GM21423 (cell line): Measurements from ENCODE around the gene CDK1.

Experiments
- ATAC-seq: cut with Tn5 transposase; IDR thresholded peaks from one replicate; pipeline ENCODE4 v1.9.1; 2021; ENCODE audit warnings: mild to moderate bottlenecking, moderate library complexity; ENCODE audit not compliant: unreplicated experiment

Gene CDK1

GRCh38 chr10:60778214-60778970 is at the start of gene CDK1:
CDK1 (plus strand) TSS chr10:60778478; CDS start chr10:60780166, 1,688 bp downstream.
- ATAC-seq: peak; percentile 97

GRCh38 chr10:60729106-60729505 is 49.2 kb upstream of the CDK1 start:
- ATAC-seq: no peak

- peak; percentile 83 for ATAC-seq
These were observed 47.0 kb upstream of the CDK1 start for GRCh38 chr10:60731134-60731885.

GRCh38 chr10:60732198-60732806 is 46.0 kb upstream of the CDK1 start:
- ATAC-seq: no peak

GRCh38 chr10:60732807-60733516 is 45.3 kb upstream of the CDK1 start:
- peak; percentile 13 for ATAC-seq

GRCh38 chr10:60733517-60733822 is 44.8 kb upstream of the CDK1 start:
- ATAC-seq: peak; percentile 60

- ATAC-seq: no peak
These were observed 44.5 kb upstream of the CDK1 start for GRCh38 chr10:60733826-60734225.

- no peak for ATAC-seq
These were observed 44.1 kb upstream of the CDK1 start for GRCh38 chr10:60734226-60734625.

GRCh38 chr10:60735244-60735643 is 43.0 kb upstream of the CDK1 start:
- no peak for ATAC-seq

- no peak for ATAC-seq
These were observed 41.0 kb upstream of the CDK1 start for GRCh38 chr10:60737242-60737641.

GRCh38 chr10:60739558-60739957 is 38.7 kb upstream of the CDK1 start:
- ATAC-seq: no peak

GRCh38 chr10:60742512-60742911 is 35.8 kb upstream of the CDK1 start:
- ATAC-seq: no peak

GRCh38 chr10:60747817-60748469 is 30.3 kb upstream of the CDK1 start:
- no peak for ATAC-seq

GRCh38 chr10:60753152-60753551 is 25.1 kb upstream of the CDK1 start:
- ATAC-seq: no peak

- ATAC-seq: no peak
These were observed 24.5 kb upstream of the CDK1 start for GRCh38 chr10:60753817-60754216.

- ATAC-seq: no peak
These were observed 20.8 kb upstream of the CDK1 start for GRCh38 chr10:60757420-60757895.

GRCh38 chr10:60759181-60759580 is 19.1 kb upstream of the CDK1 start:
- no peak for ATAC-seq

GRCh38 chr10:60760711-60761210 is 17.5 kb upstream of the CDK1 start:
- no peak for ATAC-seq

- ATAC-seq: no peak
These were observed 15.7 kb upstream of the CDK1 start for GRCh38 chr10:60762554-60762953.

GRCh38 chr10:60767424-60767823 is 10.9 kb upstream of the CDK1 start:
- no peak for ATAC-seq

GRCh38 chr10:60769406-60769805 is 8.9 kb upstream of the CDK1 start:
- no peak for ATAC-seq
